HepG2 (cell line): ENCODE measurements around the gene SPAG4. TPM values are rescaled to one million over a fixed set of nuclear protein-coding genes. Genes with fewer than 3 reads are reported as not detected.
A peak's percentile ranks its signal among the peaks of the same experiment; 100 is the strongest.

Source experiments
- KDM3A ChIP-seq: IDR thresholded peaks from 2 replicates; pipeline ENCODE4 v1.6.1; 2018; ENCODE audit warnings: low read depth, missing compliant biosample characterization
- KDM5B ChIP-seq: sonication (generic); formaldehyde crosslinking; IDR thresholded peaks from 2 replicates; pipeline ENCODE4 v1.4.0; 2020; ENCODE audit warnings: missing genetic modification reagents, mild to moderate bottlenecking, borderline replicate concordance
- KDM6A ChIP-seq: IDR thresholded peaks from 2 replicates; pipeline ENCODE4 v1.6.1; 2016; ENCODE audit warnings: low read depth
- KLF9 ChIP-seq: IDR thresholded peaks from 2 replicates; pipeline ENCODE4 v1.6.1; 2016; ENCODE audit warnings: low read depth
- NONO ChIP-seq, 2 experiments: fragments of 450-650 bp in 1 of 2; sonication (generic) in 1 of 2; formaldehyde crosslinking in 1 of 2; IDR thresholded peaks in 1 of 2; conservative IDR thresholded peaks in 1 of 2; 2 replicates each; pipeline versions ENCODE4 v1.6.1 to v1.8.0; 2017 to 2022; ENCODE audit warnings: mild to moderate bottlenecking in 1 of 2, missing genetic modification reagents in 1 of 2, moderate library complexity in 1 of 2
- U2AF1 ChIP-seq: fragments of 200-400 bp; formaldehyde crosslinking; optimal IDR thresholded peaks from 2 replicates; pipeline ENCODE3; 2017; ENCODE audit warnings: mild to moderate bottlenecking, low read depth, low read length
- WIZ ChIP-seq: sonication (generic); formaldehyde crosslinking; IDR thresholded peaks from 2 replicates; pipeline ENCODE4 v1.5.1; 2020; ENCODE audit warnings: mild to moderate bottlenecking, missing genetic modification reagents
- ZC3H4 ChIP-seq: sonication (generic); formaldehyde crosslinking; IDR thresholded peaks from 2 replicates; pipeline ENCODE4 v1.4.0; 2020; ENCODE audit warnings: missing genetic modification reagents, borderline replicate concordance
- ZFP36L2 ChIP-seq: sonication (generic); formaldehyde crosslinking; IDR thresholded peaks from 2 replicates; pipeline ENCODE4 v1.4.0; 2020; ENCODE audit warnings: missing genetic modification reagents
- ZFYVE20 ChIP-seq: sonication (generic); formaldehyde crosslinking; IDR thresholded peaks from 2 replicates; pipeline ENCODE4 v1.8.0; 2023; ENCODE audit warnings: low read depth, mild to moderate bottlenecking, moderate library complexity, missing genetic modification reagents, borderline replicate concordance
- ZNF317 ChIP-seq: sonication (generic); formaldehyde crosslinking; IDR thresholded peaks from 2 replicates; pipeline ENCODE4 v1.5.0; 2020; ENCODE audit warnings: mild to moderate bottlenecking, missing genetic modification reagents
- ZNF629 ChIP-seq: sonication (generic); formaldehyde crosslinking; conservative IDR thresholded peaks from 2 replicates; pipeline ENCODE4 v1.5.0; 2020; ENCODE audit warnings: missing genetic modification reagents
- ZNF761 ChIP-seq: sonication (generic); formaldehyde crosslinking; conservative IDR thresholded peaks from 2 replicates; pipeline ENCODE4 v1.4.0; 2020; ENCODE audit warnings: mild to moderate bottlenecking, missing genetic modification reagents
- polyA plus RNA-seq, 8 experiments: library from polyadenylated mRNA; depleted of rRNA in 3 of 8; stranded (reverse) in 7 of 8; unstranded in 1 of 8; fragments of >200 nt; fragmentation: Illumina TruSeq in 4 of 8; extraction: Trizol in 4 of 8; gene quantifications; 2 replicates each; pipeline versions ENCODE4 v1.2.1 to v1.2.3, GENCODE V29; 2011 to 2016; ENCODE audit warnings: low read depth in 4 of 8, missing spikeins in 1 of 8, mixed read lengths in 1 of 8; ENCODE audit not compliant: insufficient read depth in 1 of 8
- total RNA-seq, 5 experiments: library from RNA; depleted of rRNA; stranded (reverse); fragments of >200 nt; fragmentation: Illumina TruSeq; extraction: Trizol; gene quantifications; 2 replicates each; pipeline ENCODE4 v1.2.3, GENCODE V29; 2016; ENCODE audit warnings: low read depth in 1 of 5
- TF ChIP-seq, protein P1 (sequence below): sonication (generic); formaldehyde crosslinking; IDR thresholded peaks from 2 replicates; pipeline ENCODE4 v1.4.0; 2020; ENCODE audit warnings: missing genetic modification reagents
- TF ChIP-seq, protein P2 (sequence below): sonication (generic); formaldehyde crosslinking; IDR thresholded peaks from 2 replicates; pipeline ENCODE4 v1.8.1; 2022; ENCODE audit warnings: mild to moderate bottlenecking, missing genetic modification reagents
- TF ChIP-seq, protein P3 (sequence below): sonication (generic); formaldehyde crosslinking; IDR thresholded peaks from 2 replicates; pipeline ENCODE4 v1.5.0; 2020; ENCODE audit warnings: mild to moderate bottlenecking, missing genetic modification reagents
- TF ChIP-seq, protein P4 (sequence below): sonication (generic); formaldehyde crosslinking; IDR thresholded peaks from 2 replicates; pipeline ENCODE4 v1.4.0; 2020; ENCODE audit warnings: mild to moderate bottlenecking, missing genetic modification reagents, borderline replicate concordance

Gene SPAG4
- total and polyA plus RNA-seq, 2 of the 13 experiments (the other 11 are each of a cell fraction or from before 2014, with no cell fraction given) = 5.8 to 137 TPM

DNA sequence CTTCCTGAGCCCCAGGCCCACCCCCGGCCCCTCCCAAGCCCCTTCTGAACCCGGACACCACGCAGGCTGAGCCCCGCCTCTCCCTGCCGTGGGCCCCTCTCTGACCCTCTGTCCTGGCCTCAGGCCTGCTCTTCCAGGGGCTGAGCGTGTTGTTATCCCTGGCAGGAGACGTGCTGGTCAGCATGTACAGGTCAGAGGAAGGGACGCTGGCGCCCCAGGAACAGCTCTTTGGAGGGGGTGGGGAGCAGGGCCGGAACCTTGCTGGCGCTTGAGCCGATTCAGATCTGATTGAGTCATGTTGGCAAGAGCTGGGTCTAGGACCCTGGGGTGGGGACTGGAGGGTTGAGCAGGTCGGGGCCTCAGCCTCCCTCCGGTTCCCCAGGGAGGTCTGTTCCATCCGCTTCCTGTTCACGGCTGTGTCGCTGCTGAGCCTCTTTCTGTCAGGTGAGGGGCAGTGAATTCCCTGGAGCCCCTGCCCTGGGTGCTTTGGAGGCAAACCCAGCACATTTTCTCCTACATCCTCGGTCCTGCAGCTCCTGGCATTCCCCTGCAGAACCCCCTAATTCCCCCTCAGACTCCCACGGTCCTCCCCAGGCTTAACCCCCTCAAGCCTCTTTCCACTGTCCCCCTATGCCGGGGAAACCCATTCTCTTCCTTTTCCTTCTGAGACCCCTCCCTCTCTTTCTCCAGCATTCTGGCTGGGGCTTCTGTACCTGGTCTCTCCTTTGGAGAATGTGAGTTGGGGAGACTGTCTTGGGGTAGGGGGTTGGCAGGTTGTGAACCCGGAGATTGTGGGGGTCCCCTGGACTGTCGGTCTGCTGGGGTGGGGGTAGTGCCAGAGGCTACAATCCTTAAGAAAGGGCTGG lies 2.0 kb downstream of the SPAG4 start (continued):
- TF ChIP-seq, protein P1, sequence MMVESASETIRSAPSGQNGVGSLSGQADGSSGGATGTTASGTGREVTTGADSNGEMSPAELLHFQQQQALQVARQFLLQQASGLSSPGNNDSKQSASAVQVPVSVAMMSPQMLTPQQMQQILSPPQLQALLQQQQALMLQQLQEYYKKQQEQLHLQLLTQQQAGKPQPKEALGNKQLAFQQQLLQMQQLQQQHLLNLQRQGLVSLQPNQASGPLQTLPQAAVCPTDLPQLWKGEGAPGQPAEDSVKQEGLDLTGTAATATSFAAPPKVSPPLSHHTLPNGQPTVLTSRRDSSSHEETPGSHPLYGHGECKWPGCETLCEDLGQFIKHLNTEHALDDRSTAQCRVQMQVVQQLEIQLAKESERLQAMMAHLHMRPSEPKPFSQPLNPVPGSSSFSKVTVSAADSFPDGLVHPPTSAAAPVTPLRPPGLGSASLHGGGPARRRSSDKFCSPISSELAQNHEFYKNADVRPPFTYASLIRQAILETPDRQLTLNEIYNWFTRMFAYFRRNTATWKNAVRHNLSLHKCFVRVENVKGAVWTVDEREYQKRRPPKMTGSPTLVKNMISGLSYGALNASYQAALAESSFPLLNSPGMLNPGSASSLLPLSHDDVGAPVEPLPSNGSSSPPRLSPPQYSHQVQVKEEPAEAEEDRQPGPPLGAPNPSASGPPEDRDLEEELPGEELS (CRISPR knock-in tag) = peak; percentile 72
- no peak for TF ChIP-seq NONO (IDR thresholded peaks at IDR 0.05)
- TF ChIP-seq NONO (CRISPR knock-in tag; conservative IDR thresholded peaks at IDR 0.05) = no peak
- TF ChIP-seq ZC3H4 (CRISPR knock-in tag) = 0 out of 2 replicates have a peak, but pooled peaks have one; percentile 40
- no peak; the same call in 1 of the 2 replicates for TF ChIP-seq ZNF761 (CRISPR knock-in tag)
- 0 out of 2 replicates have a peak, but pooled peaks have one; percentile 62 for TF ChIP-seq WIZ (CRISPR knock-in tag)
- TF ChIP-seq KDM6A (CRISPR knock-in tag) = no peak
- TF ChIP-seq U2AF1 = no peak
- TF ChIP-seq ZNF317 (CRISPR knock-in tag) = peak; percentile 29; the same call in 1 of the 2 replicates
- TF ChIP-seq KDM5B (CRISPR knock-in tag) = no peak; the same call in 1 of the 2 replicates
- TF ChIP-seq, protein P2, sequence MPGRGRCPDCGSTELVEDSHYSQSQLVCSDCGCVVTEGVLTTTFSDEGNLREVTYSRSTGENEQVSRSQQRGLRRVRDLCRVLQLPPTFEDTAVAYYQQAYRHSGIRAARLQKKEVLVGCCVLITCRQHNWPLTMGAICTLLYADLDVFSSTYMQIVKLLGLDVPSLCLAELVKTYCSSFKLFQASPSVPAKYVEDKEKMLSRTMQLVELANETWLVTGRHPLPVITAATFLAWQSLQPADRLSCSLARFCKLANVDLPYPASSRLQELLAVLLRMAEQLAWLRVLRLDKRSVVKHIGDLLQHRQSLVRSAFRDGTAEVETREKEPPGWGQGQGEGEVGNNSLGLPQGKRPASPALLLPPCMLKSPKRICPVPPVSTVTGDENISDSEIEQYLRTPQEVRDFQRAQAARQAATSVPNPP (CRISPR knock-in tag) = no peak
- 0 out of 2 replicates have a peak, but pooled peaks have one; percentile 40 for TF ChIP-seq ZFP36L2 (CRISPR knock-in tag)
- TF ChIP-seq ZNF629 (CRISPR knock-in tag) = 0 out of 2 replicates have a peak, but pooled peaks have one; percentile 32
- no peak; the same call in 1 of the 2 replicates for TF ChIP-seq KLF9 (CRISPR knock-in tag)
- TF ChIP-seq KDM3A (CRISPR knock-in tag) = peak; percentile 83; the same call in 1 of the 2 replicates
- TF ChIP-seq, protein P3, sequence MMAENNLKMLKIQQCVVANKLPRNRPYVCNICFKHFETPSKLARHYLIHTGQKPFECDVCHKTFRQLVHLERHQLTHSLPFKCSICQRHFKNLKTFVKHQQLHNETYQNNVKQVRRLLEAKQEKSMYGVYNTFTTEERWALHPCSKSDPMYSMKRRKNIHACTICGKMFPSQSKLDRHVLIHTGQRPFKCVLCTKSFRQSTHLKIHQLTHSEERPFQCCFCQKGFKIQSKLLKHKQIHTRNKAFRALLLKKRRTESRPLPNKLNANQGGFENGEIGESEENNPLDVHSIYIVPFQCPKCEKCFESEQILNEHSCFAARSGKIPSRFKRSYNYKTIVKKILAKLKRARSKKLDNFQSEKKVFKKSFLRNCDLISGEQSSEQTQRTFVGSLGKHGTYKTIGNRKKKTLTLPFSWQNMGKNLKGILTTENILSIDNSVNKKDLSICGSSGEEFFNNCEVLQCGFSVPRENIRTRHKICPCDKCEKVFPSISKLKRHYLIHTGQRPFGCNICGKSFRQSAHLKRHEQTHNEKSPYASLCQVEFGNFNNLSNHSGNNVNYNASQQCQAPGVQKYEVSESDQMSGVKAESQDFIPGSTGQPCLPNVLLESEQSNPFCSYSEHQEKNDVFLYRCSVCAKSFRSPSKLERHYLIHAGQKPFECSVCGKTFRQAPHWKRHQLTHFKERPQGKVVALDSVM = peak; percentile 82
- TF ChIP-seq, protein P4, sequence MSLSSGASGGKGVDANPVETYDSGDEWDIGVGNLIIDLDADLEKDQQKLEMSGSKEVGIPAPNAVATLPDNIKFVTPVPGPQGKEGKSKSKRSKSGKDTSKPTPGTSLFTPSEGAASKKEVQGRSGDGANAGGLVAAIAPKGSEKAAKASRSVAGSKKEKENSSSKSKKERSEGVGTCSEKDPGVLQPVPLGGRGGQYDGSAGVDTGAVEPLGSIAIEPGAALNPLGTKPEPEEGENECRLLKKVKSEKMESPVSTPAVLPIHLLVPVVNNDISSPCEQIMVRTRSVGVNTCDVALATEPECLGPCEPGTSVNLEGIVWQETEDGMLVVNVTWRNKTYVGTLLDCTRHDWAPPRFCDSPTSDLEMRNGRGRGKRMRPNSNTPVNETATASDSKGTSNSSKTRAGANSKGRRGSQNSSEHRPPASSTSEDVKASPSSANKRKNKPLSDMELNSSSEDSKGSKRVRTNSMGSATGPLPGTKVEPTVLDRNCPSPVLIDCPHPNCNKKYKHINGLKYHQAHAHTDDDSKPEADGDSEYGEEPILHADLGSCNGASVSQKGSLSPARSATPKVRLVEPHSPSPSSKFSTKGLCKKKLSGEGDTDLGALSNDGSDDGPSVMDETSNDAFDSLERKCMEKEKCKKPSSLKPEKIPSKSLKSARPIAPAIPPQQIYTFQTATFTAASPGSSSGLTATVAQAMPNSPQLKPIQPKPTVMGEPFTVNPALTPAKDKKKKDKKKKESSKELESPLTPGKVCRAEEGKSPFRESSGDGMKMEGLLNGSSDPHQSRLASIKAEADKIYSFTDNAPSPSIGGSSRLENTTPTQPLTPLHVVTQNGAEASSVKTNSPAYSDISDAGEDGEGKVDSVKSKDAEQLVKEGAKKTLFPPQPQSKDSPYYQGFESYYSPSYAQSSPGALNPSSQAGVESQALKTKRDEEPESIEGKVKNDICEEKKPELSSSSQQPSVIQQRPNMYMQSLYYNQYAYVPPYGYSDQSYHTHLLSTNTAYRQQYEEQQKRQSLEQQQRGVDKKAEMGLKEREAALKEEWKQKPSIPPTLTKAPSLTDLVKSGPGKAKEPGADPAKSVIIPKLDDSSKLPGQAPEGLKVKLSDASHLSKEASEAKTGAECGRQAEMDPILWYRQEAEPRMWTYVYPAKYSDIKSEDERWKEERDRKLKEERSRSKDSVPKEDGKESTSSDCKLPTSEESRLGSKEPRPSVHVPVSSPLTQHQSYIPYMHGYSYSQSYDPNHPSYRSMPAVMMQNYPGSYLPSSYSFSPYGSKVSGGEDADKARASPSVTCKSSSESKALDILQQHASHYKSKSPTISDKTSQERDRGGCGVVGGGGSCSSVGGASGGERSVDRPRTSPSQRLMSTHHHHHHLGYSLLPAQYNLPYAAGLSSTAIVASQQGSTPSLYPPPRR (CRISPR knock-in tag) = no peak; the same call in 1 of the 2 replicates
- no peak for TF ChIP-seq ZFYVE20 (CRISPR knock-in tag)
